Natural killer cell (primary cell): ENCODE results near the gene GSTK1. TPM values are rescaled to one million over a fixed set of nuclear protein-coding genes. Genes with fewer than 3 reads are reported as not detected.

ENCODE experiments used
- ATAC-seq, 3 donors: fragments of 150-1000 bp in 2 of 3; fragments of 200-7000 bp in 1 of 3; cut with Tn5 transposase; 1 replicate in 1 of 3; 2 replicates in 2 of 3; pipeline ENCODE4 v1.10.0; 2021; ENCODE audit warnings: mild to moderate bottlenecking in 2 of 3, moderate library complexity in 2 of 3
- DNase-seq, 2 donors: peaks; one replicate each; pipeline versions ENCODE4 v3.0.0 to v3.0.0-alpha.2; 2013 to 2021; ENCODE audit warnings: mixed read lengths in 1 of 2
- H3K27ac ChIP-seq: one replicate; pipeline ENCODE4 v1.5.1; 2013; ENCODE audit warnings: mild to moderate bottlenecking, low read length
- H3K27me3 ChIP-seq: one replicate; pipeline ENCODE4 v1.6.1; 2013; ENCODE audit warnings: low read length; ENCODE audit not compliant: control insufficient read depth, insufficient read depth
- H3K36me3 ChIP-seq: one replicate; pipeline ENCODE4 v1.6.1; 2013; ENCODE audit warnings: low read length; ENCODE audit not compliant: control insufficient read depth, insufficient read depth
- H3K4me1 ChIP-seq: one replicate; pipeline ENCODE4 v1.6.1; 2013; ENCODE audit warnings: low read length; ENCODE audit not compliant: control insufficient read depth, insufficient read depth
- H3K4me3 ChIP-seq: one replicate; pipeline ENCODE4 v1.5.1; 2013; ENCODE audit warnings: low read length
- H3K9me3 ChIP-seq: one replicate; pipeline ENCODE4 v1.6.1; 2013; ENCODE audit warnings: low read length; ENCODE audit not compliant: control insufficient read depth, insufficient read depth
- H3K27ac Mint-ChIP-seq, 2 donors: one replicate each; pipeline ENCODE4 v1.8.0; 2022; ENCODE audit warnings: mild to moderate bottlenecking in 2 of 2, mixed read lengths in 2 of 2, moderate library complexity in 1 of 2
- H3K27me3 Mint-ChIP-seq, 2 donors: one replicate each; pipeline ENCODE4 v1.8.0; 2022; ENCODE audit warnings: low read depth in 2 of 2, mixed read lengths in 2 of 2
- H3K36me3 Mint-ChIP-seq: one replicate; pipeline ENCODE4 v1.8.0; 2022; ENCODE audit warnings: mixed read lengths
- H3K4me1 Mint-ChIP-seq, 2 donors: one replicate each; pipeline ENCODE4 v1.8.0; 2022; ENCODE audit warnings: mixed read lengths in 2 of 2
- H3K4me3 Mint-ChIP-seq: one replicate; pipeline ENCODE4 v1.8.0; 2022; ENCODE audit warnings: mild to moderate bottlenecking, moderate library complexity, mixed read lengths
- H3K9me3 Mint-ChIP-seq, 2 donors: one replicate each; pipeline ENCODE4 v1.8.0; 2022; ENCODE audit warnings: mixed read lengths in 2 of 2
- CTCF ChIP-seq: fragments of 200-600 bp; IDR thresholded peaks from one replicate; pipeline ENCODE4 v1.8.0; 2022; ENCODE audit warnings: antibody characterized with exemption
- WGBS: methylation state at CpG from one replicate; pipeline ENCODE4 v1.1.7; 2013; ENCODE audit warnings: missing lambda C conversion rate; ENCODE audit not compliant: insufficient coverage; 5-methylcytosine and 5-hydroxymethylcytosine counted together
- intact Hi-C: fragments of 100-400 bp; cut with micrococcal nuclease; formaldehyde crosslinking; loops from one replicate; pipeline ENCODE4 v1.14.2; 2022
- total RNA-seq, 4 donors: library from RNA; stranded (reverse); fragments of 120-200 nt in 1 of 4; gene quantifications; one replicate each; pipeline versions ENCODE4 v1.2.3 to v1.2.4, GENCODE V29; 2013 to 2022

GSTK1 gene
- total RNA-seq, 3 donors from 2014 or later (not counting 1 experiment from before 2014, with no cell fraction given): 159 to 215 (median 181) TPM

GRCh38 chr7:143256932-143257331 lies 6.3 kb upstream of the GSTK1 start:
- no peak overlapping the region for H3K27ac Mint-ChIP-seq

GRCh38 chr7:143257501-143257900 lies 5.7 kb upstream of the GSTK1 start:
- no peaks in the 10 kb centered on the region for H3K27me3 Mint-ChIP-seq
- H3K4me1 Mint-ChIP-seq: peaks cover 5% of the 10 kb centered on the region in 2 donors
- intact Hi-C loops: no loop called here
- TF ChIP-seq CTCF: no peak
- no peak overlapping the region for H3K4me3 ChIP-seq
- H3K36me3 Mint-ChIP-seq: no peaks in the 10 kb centered on the region
- no peaks in the 10 kb centered on the region for H3K27me3 ChIP-seq
- H3K27ac ChIP-seq: no peak overlapping the region
- ATAC-seq: no peak
- DNase-seq: no peak
- WGBS: 89% methylated on average over 4 of the region's 5 CpGs
- H3K4me3 Mint-ChIP-seq: no peak overlapping the region
- no peaks in the 10 kb centered on the region for H3K36me3 ChIP-seq
- H3K9me3 ChIP-seq: peaks cover 3% of the 10 kb centered on the region
- no peak overlapping the region for H3K27ac Mint-ChIP-seq
- no peaks in the 10 kb centered on the region for H3K9me3 Mint-ChIP-seq
- peaks cover under 1% of the 10 kb centered on the region for H3K4me1 ChIP-seq

More at GRCh38 chr7:143256932-143257331, 6.3 kb upstream of the GSTK1 start:
- H3K9me3 Mint-ChIP-seq: no peaks in the 10 kb centered on the region
- Histone ChIP-seq H3K36me3 (no peaks in the 10 kb centered on the region), H3K27me3 (no peaks in the 10 kb centered on the region), H3K27ac (peak overlapping the region; percentile 13), H3K4me1 (peaks cover 2% of the 10 kb centered on the region), H3K9me3 (peaks cover 3% of the 10 kb centered on the region), H3K4me3 (no peak overlapping the region)
- intact Hi-C loops: no loop called here
- H3K4me3 Mint-ChIP-seq: no peak overlapping the region
- ATAC-seq (no peak), DNase-seq (no peak)
- H3K27me3 Mint-ChIP-seq: no peaks in the 10 kb centered on the region
- 80% methylated on average over 4 of the region's 4 CpGs for WGBS
- peaks cover 9 to 10% of the 10 kb centered on the region in 2 donors for H3K4me1 Mint-ChIP-seq
- no peaks in the 10 kb centered on the region for H3K36me3 Mint-ChIP-seq
- TF ChIP-seq CTCF: no peak

GRCh38 chr7:143258831-143259230 lies 4.4 kb upstream of the GSTK1 start:
- peaks cover 4% of the 10 kb centered on the region for H3K4me1 ChIP-seq
- no peak for TF ChIP-seq CTCF
- WGBS: 46% methylated on average over 2 of the region's 2 CpGs
- H3K9me3 ChIP-seq: peaks cover under 1% of the 10 kb centered on the region
- Mint-ChIP-seq H3K4me1 (peaks cover 9 to 15% of the 10 kb centered on the region in 2 donors), H3K9me3 (no peaks in the 10 kb centered on the region), H3K4me3 (peak overlapping the region; percentile 22), H3K27me3 (no peaks in the 10 kb centered on the region), H3K36me3 (no peaks in the 10 kb centered on the region), H3K27ac (no peak overlapping the region)
- intact Hi-C loops: no loop called here
- no peak overlapping the region for H3K4me3 ChIP-seq
- no peaks in the 10 kb centered on the region for H3K27me3 ChIP-seq
- peak overlapping the region; percentile 5 for H3K27ac ChIP-seq
- DNase-seq: peak in 1 of 2 donors; percentile 48
- H3K36me3 ChIP-seq: no peaks in the 10 kb centered on the region
- no peak for ATAC-seq

GRCh38 chr7:143259765-143260164 lies 3.5 kb upstream of the GSTK1 start:
- no peak overlapping the region for H3K27ac ChIP-seq
- Mint-ChIP-seq H3K27ac (no peak overlapping the region), H3K4me3 (no peak overlapping the region), H3K36me3 (no peaks in the 10 kb centered on the region), H3K4me1 (peaks cover 18 to 25% of the 10 kb centered on the region in 2 donors), H3K9me3 (no peaks in the 10 kb centered on the region), H3K27me3 (no peaks in the 10 kb centered on the region)
- ATAC-seq (no peak), DNase-seq (no peak)
- intact Hi-C loops: no loop called here
- H3K4me1 ChIP-seq: peaks cover 14% of the 10 kb centered on the region
- H3K27me3 ChIP-seq: no peaks in the 10 kb centered on the region
- no peak for TF ChIP-seq CTCF
- 93% methylated on average over 2 of the region's 2 CpGs for WGBS
- peaks cover 2% of the 10 kb centered on the region for H3K36me3 ChIP-seq
- H3K9me3 ChIP-seq: no peaks in the 10 kb centered on the region
- no peak overlapping the region for H3K4me3 ChIP-seq
